Gastrocnemius medialis (tissue), 4 donors: ENCODE results near the gene RYR3.

Experiments used
- CTCF ChIP-seq, 5 experiments: fragments of 450-650 bp in 3 of 5; fragments of 200-600 bp in 2 of 5; sonication (generic) in 2 of 5; IDR thresholded peaks in 4 of 5; conservative IDR thresholded peaks in 1 of 5; 1 replicate in 4 of 5; 2 replicates in 1 of 5; pipeline ENCODE4 v1.5.1; 2016 to 2019; ENCODE audit warnings: antibody characterized with exemption in 5 of 5, mild to moderate bottlenecking in 3 of 5, moderate library complexity in 3 of 5
- POLR2A ChIP-seq, 2 donors: fragments of 450-650 bp; IDR thresholded peaks; one replicate each; pipeline ENCODE4 v1.6.1; 2017; ENCODE audit warnings: antibody characterized with exemption in 2 of 2, mild to moderate bottlenecking in 2 of 2, moderate library complexity in 2 of 2

DNA sequence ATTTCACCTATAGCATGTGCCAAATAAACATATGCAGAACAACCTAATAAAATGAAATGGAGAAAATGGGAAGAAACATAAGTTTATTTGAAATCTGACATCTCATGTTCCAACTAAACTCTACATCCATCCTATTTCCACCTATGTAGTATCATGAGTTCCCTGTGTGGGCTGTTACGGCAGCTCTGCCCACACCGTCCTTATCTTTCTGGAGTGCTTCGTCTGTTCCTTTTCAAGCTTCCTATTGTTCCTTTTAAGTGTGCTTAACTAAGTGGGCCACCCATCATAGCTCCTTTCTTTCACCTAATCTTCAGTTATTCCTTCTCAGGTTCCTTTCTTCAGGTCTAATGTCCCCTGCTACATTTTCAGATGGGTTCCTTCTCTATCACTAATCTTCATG lies 17.3 kb downstream of the RYR3 start:
- TF ChIP-seq POLR2A (IDR thresholded peaks at IDR 0.05) (no peak), CTCF (IDR thresholded peaks at IDR 0.05 in 4 of 5, conservative IDR thresholded peaks at IDR 0.05 in 1 of 5) (no peak)
